HepG2 (cell line): ENCODE measurements around the gene B3GNT2. TPM values are rescaled to one million over a fixed set of nuclear protein-coding genes. Genes with fewer than 3 reads are reported as not detected.

Experiments
- EED ChIP-seq: sonication (generic); formaldehyde crosslinking; IDR thresholded peaks from 2 replicates; pipeline ENCODE4 v1.5.0; 2020; ENCODE audit warnings: mild to moderate bottlenecking, missing genetic modification reagents
- FOXM1 ChIP-seq: sonication (generic); formaldehyde crosslinking; IDR thresholded peaks from 2 replicates; pipeline ENCODE4 v1.5.0; 2020; ENCODE audit warnings: missing genetic modification reagents
- HMGXB3 ChIP-seq: sonication (generic); formaldehyde crosslinking; IDR thresholded peaks from 2 replicates; pipeline ENCODE4 v1.4.0; 2020; ENCODE audit warnings: missing genetic modification reagents, borderline replicate concordance
- KLF11 ChIP-seq: IDR thresholded peaks from 2 replicates; pipeline ENCODE4 v1.6.1; 2016; ENCODE audit warnings: missing compliant biosample characterization
- NFAT5 ChIP-seq: sonication (generic); formaldehyde crosslinking; IDR thresholded peaks from 2 replicates; pipeline ENCODE4 v1.4.0; 2020; ENCODE audit warnings: missing genetic modification reagents
- NFE2 ChIP-seq: sonication (generic); formaldehyde crosslinking; IDR thresholded peaks from 2 replicates; pipeline ENCODE4 v1.4.0; 2020; ENCODE audit warnings: missing genetic modification reagents
- POGZ ChIP-seq: sonication (generic); formaldehyde crosslinking; IDR thresholded peaks from 2 replicates; pipeline ENCODE4 v1.4.0; 2020; ENCODE audit warnings: mild to moderate bottlenecking, missing genetic modification reagents
- RARA ChIP-seq: IDR thresholded peaks from 2 replicates; pipeline ENCODE4 v1.6.1; 2016; ENCODE audit warnings: missing genetic modification reagents, missing compliant biosample characterization
- SMARCC2 ChIP-seq: fragments of 450-650 bp; IDR thresholded peaks from 2 replicates; pipeline ENCODE4 v1.6.1; 2017; ENCODE audit warnings: antibody characterized with exemption, mild to moderate bottlenecking
- THAP9 ChIP-seq: sonication (generic); formaldehyde crosslinking; IDR thresholded peaks from 2 replicates; pipeline ENCODE4; 2020; ENCODE audit warnings: missing genetic modification reagents, mild to moderate bottlenecking, borderline replicate concordance
- ZBTB26 ChIP-seq: IDR thresholded peaks from 2 replicates; pipeline ENCODE4 v1.6.1; 2016; ENCODE audit warnings: missing compliant biosample characterization, missing genetic modification reagents, borderline replicate concordance
- ZNF549 ChIP-seq: sonication (generic); formaldehyde crosslinking; IDR thresholded peaks from 2 replicates; pipeline ENCODE4 v1.5.0; 2020; ENCODE audit warnings: missing genetic modification reagents
- ZNF644 ChIP-seq: IDR thresholded peaks from 2 replicates; pipeline ENCODE4 v1.6.1; 2016; ENCODE audit warnings: low read depth
- ZNF674 ChIP-seq: sonication (generic); formaldehyde crosslinking; IDR thresholded peaks from 2 replicates; pipeline ENCODE4 v1.5.0; 2020; ENCODE audit warnings: low read depth, mild to moderate bottlenecking, missing genetic modification reagents
- ZSCAN21 ChIP-seq: sonication (generic); formaldehyde crosslinking; IDR thresholded peaks from 2 replicates; pipeline ENCODE4 v1.8.0; 2022; ENCODE audit warnings: mild to moderate bottlenecking, missing genetic modification reagents, moderate library complexity, borderline replicate concordance
- polyA plus RNA-seq, 8 experiments: library from polyadenylated mRNA; depleted of rRNA in 3 of 8; stranded (reverse) in 7 of 8; unstranded in 1 of 8; fragments of >200 nt; fragmentation: Illumina TruSeq in 4 of 8; extraction: Trizol in 4 of 8; gene quantifications; 2 replicates each; pipeline versions ENCODE4 v1.2.1 to v1.2.3, GENCODE V29; 2011 to 2016; ENCODE audit warnings: low read depth in 4 of 8, missing spikeins in 1 of 8, mixed read lengths in 1 of 8; ENCODE audit not compliant: insufficient read depth in 1 of 8
- total RNA-seq, 5 experiments: library from RNA; depleted of rRNA; stranded (reverse); fragments of >200 nt; fragmentation: Illumina TruSeq; extraction: Trizol; gene quantifications; 2 replicates each; pipeline ENCODE4 v1.2.3, GENCODE V29; 2016; ENCODE audit warnings: low read depth in 1 of 5

Gene B3GNT2
- total and polyA plus RNA-seq, 2 of the 13 experiments (the other 11 are each of a cell fraction or from before 2014, with no cell fraction given): 26.3 to 28.5 TPM

- TF ChIP-seq THAP9 (CRISPR knock-in tag): peak; percentile 77; the same call in 1 of the 2 replicates
- 0 out of 2 replicates have a peak, but pooled peaks have one; percentile 54 for TF ChIP-seq ZBTB26
- peak; percentile 66 for TF ChIP-seq RARA
- peak; percentile 87; the same call in 1 of the 2 replicates for TF ChIP-seq KLF11 (CRISPR knock-in tag)
- no peak for TF ChIP-seq ZNF549 (CRISPR knock-in tag)
- TF ChIP-seq HMGXB3 (CRISPR knock-in tag): peak; percentile 35; the same call in 1 of the 2 replicates
- TF ChIP-seq ZNF644: 0 out of 2 replicates have a peak, but pooled peaks have one; percentile 8
- TF ChIP-seq SMARCC2: no peak
- TF ChIP-seq ZNF674 (CRISPR knock-in tag): peak; percentile 81; the same call in 1 of the 2 replicates
- peak; percentile 17 for TF ChIP-seq ZSCAN21 (CRISPR knock-in tag)
- peak; percentile 55 for TF ChIP-seq POGZ (CRISPR knock-in tag)
- no peak for TF ChIP-seq NFE2
- TF ChIP-seq EED (CRISPR knock-in tag): peak; percentile 65; the same call in 1 of the 2 replicates
- TF ChIP-seq NFAT5 (CRISPR knock-in tag): no peak
- no peak for TF ChIP-seq FOXM1
These were observed at the start of gene B3GNT2 (continued) for GRCh38 chr2:62195421-62196277.
